PC-9 (cell line): ENCODE measurements around the gene SULT1C3. TPM values are rescaled to one million over a fixed set of nuclear protein-coding genes. Genes with fewer than 3 reads are reported as not detected.

ENCODE experiments used
- BruUV-seq: library from RNA; stranded (reverse); fragments of 400-500 nt; replicated peaks from 2 replicates; lab custom pipeline; 2021; lab: Mats Ljungman, UMichigan
- CTCF ChIA-PET: fragments of 300-600 bp; sonication (Branson Sonifier 250); formaldehyde crosslinking; loops from one replicate; lab custom pipeline; 2022; ENCODE audit warnings: antibody characterized with exemption; lab: Charles Lee
- POLR2A ChIA-PET: fragments of 300-600 bp; sonication (Branson Sonifier 250); formaldehyde crosslinking; loops from one replicate; lab custom pipeline; 2022; ENCODE audit warnings: antibody characterized with exemption; ENCODE audit not compliant: unreplicated experiment; lab: Charles Lee
- DNase-seq, 2 experiments: peaks; one replicate each; pipeline versions ENCODE4 v3.0.0 to v3.0.0-alpha.2; 2015 to 2022; ENCODE audit warnings: mixed read lengths in 1 of 2
- H2AFZ ChIP-seq: fragments of 200-600 bp; sonication (generic); 2 replicates; pipeline ENCODE4 v1.8.1; 2017; ENCODE audit warnings: antibody characterized with exemption
- H3F3A ChIP-seq: fragments of 200-600 bp; sonication (generic); 2 replicates; pipeline ENCODE4 v1.8.1; 2017; ENCODE audit warnings: antibody characterized with exemption, mild to moderate bottlenecking, low read depth; ENCODE audit not compliant: insufficient read depth
- H3K27ac ChIP-seq: fragments of 200-600 bp; sonication (generic); 2 replicates; pipeline ENCODE4 v1.6.1; 2016; ENCODE audit warnings: mixed run types
- H3K27me3 ChIP-seq: fragments of 200-600 bp; sonication (generic); 2 replicates; pipeline ENCODE4 v1.6.1; 2016; ENCODE audit warnings: low read depth, mixed run types; ENCODE audit not compliant: insufficient read depth
- H3K36me3 ChIP-seq: fragments of 200-600 bp; sonication (generic); 2 replicates; pipeline ENCODE4 v1.6.1; 2016; ENCODE audit warnings: low read depth, mixed run types
- H3K4me1 ChIP-seq: fragments of 200-600 bp; sonication (generic); replicated peaks from 2 replicates; pipeline ENCODE4 v1.6.1; 2016; ENCODE audit warnings: mixed run types; ENCODE audit not compliant: insufficient read depth
- H3K4me2 ChIP-seq: fragments of 200-600 bp; sonication (generic); 2 replicates; pipeline ENCODE4 v1.6.1; 2017; ENCODE audit warnings: mixed run types
- H3K4me3 ChIP-seq: fragments of 200-600 bp; sonication (generic); 2 replicates; pipeline ENCODE4 v1.6.1; 2016; ENCODE audit warnings: mixed run types
- H3K79me2 ChIP-seq: fragments of 200-600 bp; sonication (generic); 2 replicates; pipeline ENCODE4 v1.6.1; 2017; ENCODE audit warnings: low read depth, mixed run types
- H3K9me2 ChIP-seq: fragments of 200-600 bp; sonication (generic); 2 replicates; pipeline ENCODE4 v1.8.1; 2017; ENCODE audit warnings: mild to moderate bottlenecking; ENCODE audit not compliant: insufficient read depth
- H3K9me3 ChIP-seq: fragments of 200-600 bp; sonication (generic); 2 replicates; pipeline ENCODE4 v1.8.1; 2016; ENCODE audit warnings: low read depth; ENCODE audit not compliant: insufficient read depth
- H4K20me1 ChIP-seq: fragments of 200-600 bp; sonication (generic); 2 replicates; pipeline ENCODE4 v1.8.1; 2017; ENCODE audit not compliant: insufficient read depth
- CTCF ChIP-seq: fragments of 200-600 bp; sonication (generic); conservative IDR thresholded peaks from 2 replicates; pipeline ENCODE4 v1.6.1; 2017; ENCODE audit warnings: mixed run types, antibody characterized with exemption, mild to moderate bottlenecking, moderate library complexity
- EZH2 ChIP-seq: fragments of 200-600 bp; sonication (generic); IDR thresholded peaks from 2 replicates; pipeline ENCODE4 v1.8.0; 2017; ENCODE audit warnings: antibody characterized with exemption, low read depth
- intact Hi-C: fragments of 100-400 bp; cut with micrococcal nuclease; formaldehyde crosslinking; loops from one replicate; pipeline ENCODE4 v1.10.0; 2022; ENCODE audit not compliant: unreplicated experiment
- total RNA-seq: library from RNA; stranded (reverse); gene quantifications from 2 replicates; pipeline ENCODE4 v1.2.3, GENCODE V29; 2021

The SULT1C3 gene
- total RNA-seq, 1 experiment from 2014 or later: not detected

DNA sequence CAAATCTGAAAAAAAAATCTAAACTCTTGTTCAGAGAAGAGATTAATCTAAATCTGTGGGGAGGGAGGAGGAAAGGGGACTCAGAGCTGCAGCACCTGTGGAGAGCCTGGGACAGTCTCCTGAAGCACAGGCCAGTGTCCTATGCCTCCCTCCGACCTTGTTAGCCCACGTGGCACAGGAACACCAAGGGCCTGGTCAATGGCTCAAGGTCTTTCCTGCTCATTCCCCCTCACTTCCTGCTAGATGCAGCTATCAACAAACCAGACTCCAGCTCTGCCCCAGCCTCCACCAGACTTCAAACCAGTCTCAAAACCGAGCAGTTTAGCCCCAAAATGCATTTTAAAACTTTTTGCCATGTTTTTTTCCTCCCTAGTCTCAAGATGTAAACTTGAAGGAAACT lies 20.1 kb upstream of the SULT1C3 start:
- TF ChIP-seq CTCF: no peak
- no peak for TF ChIP-seq EZH2
- no peak overlapping the region for H3K4me2 ChIP-seq
- no peaks in the 10 kb centered on the region; the same call in 1 of the 2 replicates for H3K9me2 ChIP-seq
- no peaks in the 10 kb centered on the region for H3F3A ChIP-seq
- CTCF ChIA-PET: no interaction called here
- H3K79me2 ChIP-seq: no peaks in the 10 kb centered on the region
- POLR2A ChIA-PET: no interaction called here
- H3K36me3 ChIP-seq: no peaks in the 10 kb centered on the region
- H3K4me3 ChIP-seq: no peak overlapping the region
- H3K27me3 ChIP-seq: no peaks in the 10 kb centered on the region
- BruUV-seq: no TSS peak
- intact Hi-C loops: no loop called here
- no peaks in the 10 kb centered on the region for H3K9me3 ChIP-seq
- no peak overlapping the region for H2AFZ ChIP-seq
- peaks cover 18% of the 10 kb centered on the region for H3K4me1 ChIP-seq
- DNase-seq: no peak
- H3K27ac ChIP-seq: no peak overlapping the region
- H4K20me1 ChIP-seq: no peaks in the 10 kb centered on the region

GRCh38 chr2:108220191-108220590 lies 19.6 kb upstream of the SULT1C3 start:
- H4K20me1 ChIP-seq: no peaks in the 10 kb centered on the region
- H2AFZ ChIP-seq: no peak overlapping the region
- H3K9me3 ChIP-seq: no peaks in the 10 kb centered on the region
- no peak overlapping the region for H3K4me2 ChIP-seq
- H3K27ac ChIP-seq: no peak overlapping the region
- POLR2A ChIA-PET: no interaction called here
- H3K27me3 ChIP-seq: no peaks in the 10 kb centered on the region
- H3K4me1 ChIP-seq: peaks cover 14% of the 10 kb centered on the region
- no peaks in the 10 kb centered on the region for H3F3A ChIP-seq
- intact Hi-C loops: no loop called here
- TF ChIP-seq CTCF: no peak
- no peak for TF ChIP-seq EZH2
- H3K36me3 ChIP-seq: no peaks in the 10 kb centered on the region
- DNase-seq: no peak
- H3K79me2 ChIP-seq: no peaks in the 10 kb centered on the region
- BruUV-seq: no TSS peak
- CTCF ChIA-PET: no interaction called here
- H3K4me3 ChIP-seq: no peak overlapping the region
- H3K9me2 ChIP-seq: no peaks in the 10 kb centered on the region; the same call in 1 of the 2 replicates

DNA sequence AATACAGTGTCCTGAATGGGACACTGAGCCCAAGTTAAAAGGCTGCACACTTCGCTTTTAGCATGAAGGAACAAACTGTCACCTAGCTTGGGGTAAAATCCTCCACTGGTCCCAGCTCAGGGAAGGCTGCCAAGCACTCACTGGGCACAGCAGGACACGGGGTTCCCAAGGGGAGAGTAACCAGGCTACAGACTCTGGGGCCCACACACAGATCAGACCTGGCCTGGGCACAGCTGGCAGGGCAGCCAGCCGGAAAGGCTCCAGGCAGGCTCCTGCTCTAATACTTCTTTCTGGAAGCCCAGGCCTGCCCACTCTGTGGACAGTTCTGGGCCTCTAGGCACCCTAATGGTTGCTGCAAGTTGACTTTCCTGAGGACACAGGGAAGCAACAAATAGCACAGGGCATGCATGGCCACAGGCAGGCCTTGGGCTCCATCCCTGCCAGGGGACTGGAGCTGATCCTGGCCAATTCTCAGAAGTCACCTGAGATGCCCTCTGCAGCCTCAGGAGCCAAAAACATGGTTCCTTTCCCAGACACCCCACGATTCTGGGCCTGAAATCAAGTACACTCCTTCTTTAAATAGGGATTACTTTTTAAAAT lies 18.7 kb upstream of the SULT1C3 start:
- no peak overlapping the region for H3K4me2 ChIP-seq
- DNase-seq: no peak
- ChIA-PET POLR2A (no interaction called here), CTCF (no interaction called here)
- H3K4me1 ChIP-seq: peaks cover 6% of the 10 kb centered on the region
- H3K9me2 ChIP-seq: no peaks in the 10 kb centered on the region; the same call in 1 of the 2 replicates
- H4K20me1 ChIP-seq: no peaks in the 10 kb centered on the region
- H3K9me3 ChIP-seq: no peaks in the 10 kb centered on the region
- no TSS peak for BruUV-seq
- intact Hi-C loops: no loop called here
- no peak overlapping the region for H3K4me3 ChIP-seq
- no peaks in the 10 kb centered on the region for H3K27me3 ChIP-seq
- H3K79me2 ChIP-seq: no peaks in the 10 kb centered on the region
- TF ChIP-seq EZH2 (no peak), CTCF (no peak)
- H3K36me3 ChIP-seq: no peaks in the 10 kb centered on the region
- H2AFZ ChIP-seq: no peak overlapping the region
- H3F3A ChIP-seq: no peaks in the 10 kb centered on the region
- no peak overlapping the region for H3K27ac ChIP-seq
